GM18505 (cell line): ENCODE data around the gene SURF4.
"Not testable (repeated sequence)": the region's sequence is repeated elsewhere in the genome, so short reads cannot be mapped to it uniquely, and the experiment has no call there.

Experiments used
- ATAC-seq: cut with Tn5 transposase; IDR thresholded peaks from one replicate; pipeline ENCODE4 v1.9.1; 2021; ENCODE audit not compliant: unreplicated experiment
- POLR2A ChIP-seq: IDR thresholded peaks from 4 replicates; pipeline ENCODE4 v1.6.1; 2011; ENCODE audit warnings: borderline replicate concordance; ENCODE audit not compliant: insufficient read depth, insufficient read length; ENCODE audit errors: extremely low read depth

Gene SURF4

GRCh38 chr9:133334161-133334560, 41.7 kb downstream of the SURF4 start:
- TF ChIP-seq POLR2A, result no peak
- ATAC-seq, result no peak

GRCh38 chr9:133333566-133333965, 42.3 kb downstream of the SURF4 start:
- no peak for TF ChIP-seq POLR2A
- no peak for ATAC-seq

- no peak for ATAC-seq
- no peak for TF ChIP-seq POLR2A
Observed at GRCh38 chr9:133333011-133333410, 42.8 kb downstream of the SURF4 start.

- TF ChIP-seq POLR2A, result no peak
- ATAC-seq, result no peak
Observed at GRCh38 chr9:133332381-133332730, 43.5 kb downstream of the SURF4 start.

- no peak for TF ChIP-seq POLR2A
- no peak for ATAC-seq
Observed at GRCh38 chr9:133331641-133332380, 44.0 kb downstream of the SURF4 start.

GRCh38 chr9:133331221-133331620, 44.6 kb downstream of the SURF4 start:
- TF ChIP-seq POLR2A, result no peak
- no peak for ATAC-seq

GRCh38 chr9:133329306-133330156, 46.3 kb downstream of the SURF4 start:
- ATAC-seq, result not testable (repeated sequence)

GRCh38 chr9:133327834-133328484, 47.9 kb downstream of the SURF4 start:
- no peak for ATAC-seq
- no peak for TF ChIP-seq POLR2A

GRCh38 chr9:133327021-133327420, 48.8 kb downstream of the SURF4 start:
- not testable (repeated sequence) for ATAC-seq

GRCh38 chr9:133323991-133324703, 51.7 kb downstream of the SURF4 start:
- TF ChIP-seq POLR2A, result no peak

GRCh38 chr9:133323211-133323610, 52.6 kb downstream of the SURF4 start:
- no peak for ATAC-seq
- no peak for TF ChIP-seq POLR2A

More at GRCh38 chr9:133323991-133324703, 51.7 kb downstream of the SURF4 start:
- no peak for ATAC-seq

- no peak for TF ChIP-seq POLR2A
- no peak for ATAC-seq
Observed at GRCh38 chr9:133322701-133323100, 53.2 kb downstream of the SURF4 start.

GRCh38 chr9:133321411-133321935, 54.4 kb downstream of the SURF4 start:
- no peak for ATAC-seq
- TF ChIP-seq POLR2A, result no peak
